NB4 (cell line): ENCODE data around the gene MICALL1.
A peak's percentile ranks its signal among the peaks of the same experiment; 100 is the strongest.

Experiments
- DNase-seq: peaks from one replicate; pipeline ENCODE4 v3.0.0; 2010; ENCODE audit warnings: low read depth
- H3K4me3 ChIP-seq: one replicate; pipeline ENCODE4 v1.5.1; 2011; ENCODE audit warnings: mild to moderate bottlenecking, low read depth, low read length, moderate library complexity
- CTCF ChIP-seq: IDR thresholded peaks from one replicate; pipeline ENCODE4 v1.5.1; 2012; ENCODE audit warnings: low read depth, low read length
- MAX ChIP-seq: IDR thresholded peaks from 2 replicates; pipeline ENCODE4 v1.6.1; 2011; ENCODE audit warnings: low read depth, low read length
- MYC ChIP-seq: IDR thresholded peaks from 2 replicates; pipeline ENCODE4 v1.6.1; 2011; ENCODE audit warnings: low read depth, low read length
- POLR2A ChIP-seq: IDR thresholded peaks from 2 replicates; pipeline ENCODE4 v1.6.1; 2011; ENCODE audit warnings: mild to moderate bottlenecking; ENCODE audit not compliant: insufficient read length; ENCODE audit errors: extremely low read depth

The MICALL1 gene

GRCh38 chr22:37898441-37899181 is 7.5 kb upstream of the MICALL1 start:
- TF ChIP-seq CTCF (no peak), MYC (no peak), MAX (no peak), POLR2A (no peak)
- no peak for DNase-seq
- no peak overlapping the region for H3K4me3 ChIP-seq

- TF ChIP-seq MYC (peak; percentile 36; the same call in 1 of the 2 replicates), CTCF (no peak)
- no peak overlapping the region for H3K4me3 ChIP-seq
- DNase-seq = peak; percentile 96
These were observed 1.2 kb upstream of the MICALL1 start for GRCh38 chr22:37904572-37905533.

- TF ChIP-seq POLR2A (no peak), MYC (no peak), CTCF (no peak), MAX (no peak)
- peak; percentile 32 for DNase-seq
- peak overlapping the region; percentile 36 for H3K4me3 ChIP-seq
These were observed 389 bp downstream of the MICALL1 start for GRCh38 chr22:37906364-37907008.

- no peak for DNase-seq
- peak overlapping the region; percentile 36 for H3K4me3 ChIP-seq
- no peak for TF ChIP-seq POLR2A
- TF ChIP-seq MYC = no peak
- TF ChIP-seq CTCF = no peak
- TF ChIP-seq MAX = no peak
These were observed 1.2 kb downstream of the MICALL1 start for GRCh38 chr22:37907036-37907954.

GRCh38 chr22:37909766-37910165 is 3.7 kb downstream of the MICALL1 start:
- DNase-seq = no peak
- TF ChIP-seq POLR2A (no peak), CTCF (no peak), MAX (no peak), MYC (no peak)
- no peak overlapping the region for H3K4me3 ChIP-seq
